ENCODE results near the gene PPID. TPM values are rescaled to one million over a fixed set of nuclear protein-coding genes. Genes with fewer than 3 reads are reported as not detected.

The PPID gene
- total and polyA plus RNA-seq, 2 of the 13 experiments (the other 11 are each of a cell fraction or from before 2014, with no cell fraction given): 15.4 to 63.4 TPM

- TF ChIP-seq AHDC1 (CRISPR knock-in tag; IDR thresholded peaks at IDR 0.05; ENCODE audit: borderline replicate concordance) (0 out of 2 replicates have a peak, but pooled peaks have one; percentile 3), HNF1A (IDR thresholded peaks at IDR 0.05; ENCODE audit: low read depth) (no peak), HNF1A (CRISPR knock-in tag; IDR thresholded peaks at IDR 0.05; ENCODE audit: borderline replicate concordance) (no peak), RFX3 (CRISPR knock-in tag; IDR thresholded peaks at IDR 0.05) (peak; percentile 79), ZFP91 (CRISPR knock-in tag; IDR thresholded peaks at IDR 0.05; ENCODE audit: borderline replicate concordance) (no peak), RFX1 (IDR thresholded peaks at IDR 0.05) (peak; percentile 71), CENPBD1 (CRISPR knock-in tag; IDR thresholded peaks at IDR 0.05; ENCODE audit: borderline replicate concordance, low read depth) (no peak), PBX2 (CRISPR knock-in tag; IDR thresholded peaks at IDR 0.05) (no peak), PRMT3 (CRISPR knock-in tag; IDR thresholded peaks at IDR 0.05; ENCODE audit: borderline replicate concordance, low read depth) (0 out of 2 replicates have a peak, but pooled peaks have one; percentile 22), BCL6 (CRISPR knock-in tag; IDR thresholded peaks at IDR 0.05) (no peak), RAD51 (IDR thresholded peaks at IDR 0.05; ENCODE audit: borderline replicate concordance) (no peak), FOXP4 (CRISPR knock-in tag; IDR thresholded peaks at IDR 0.05) (0 out of 2 replicates have a peak, but pooled peaks have one; percentile 24), GABPA (IDR thresholded peaks at IDR 0.05; ENCODE audit: low read depth, low read length) (no peak), GABPA (CRISPR knock-in tag; IDR thresholded peaks at IDR 0.05; ENCODE audit: low read depth) (no peak)
Measured at GRCh38 chr4:158722291-158722916, 792 bp downstream of the PPID start (continued).

Measured in HepG2 (cell line).